SK-N-MC (cell line): ENCODE measurements around the gene KCNQ4.

ENCODE experiments used
- DNase-seq: peaks from one replicate; pipeline ENCODE4 v3.0.0-alpha.2; 2011; ENCODE audit warnings: low read depth, low spot score
- H3K27ac ChIP-seq: fragments of 200-600 bp; sonication (generic); 2 replicates; pipeline ENCODE4 v1.5.1; 2016; ENCODE audit warnings: mixed run types
- H3K36me3 ChIP-seq: fragments of 200-600 bp; sonication (generic); 2 replicates; pipeline ENCODE4 v1.6.1; 2017; ENCODE audit warnings: antibody characterized with exemption, low read length, mixed read lengths; ENCODE audit not compliant: insufficient read depth
- H3K4me3 ChIP-seq: fragments of 200-600 bp; sonication (generic); 2 replicates; pipeline ENCODE4 v1.5.1; 2016
- H3K9ac ChIP-seq: fragments of 200-600 bp; sonication (generic); 2 replicates; pipeline ENCODE4 v1.8.0; 2017; ENCODE audit warnings: mixed run types, mixed read lengths; ENCODE audit not compliant: insufficient read length
- H3K9me3 ChIP-seq: fragments of 200-600 bp; sonication (generic); 2 replicates; pipeline ENCODE4 v1.6.1; 2017; ENCODE audit warnings: low read depth, mild to moderate bottlenecking, antibody characterized with exemption, low read length, moderate library complexity, mixed read lengths
- EZH2 ChIP-seq: fragments of 200-600 bp; sonication (generic); IDR thresholded peaks from one replicate; pipeline ENCODE4 v1.6.1; 2017; ENCODE audit warnings: antibody characterized with exemption
- FOXP2 ChIP-seq: optimal IDR thresholded peaks from 2 replicates; pipeline ENCODE3; 2011; ENCODE audit warnings: mild to moderate bottlenecking, moderate library complexity; ENCODE audit not compliant: insufficient read depth; ENCODE audit errors: extremely low read length, control extremely low read depth
- POLR2AphosphoS5 ChIP-seq: IDR thresholded peaks from 2 replicates; pipeline ENCODE4 v1.6.1; 2012; ENCODE audit warnings: mild to moderate bottlenecking, low read depth, low read length, borderline replicate concordance

KCNQ4 gene

GRCh38 chr1:40786171-40786994, 2.8 kb downstream of the KCNQ4 start:
- H3K9ac ChIP-seq = no peak overlapping the region
- no peak for DNase-seq
- TF ChIP-seq POLR2AphosphoS5 = no peak
- TF ChIP-seq FOXP2 = no peak
- TF ChIP-seq EZH2 = no peak
- H3K4me3 ChIP-seq = no peak overlapping the region
- H3K27ac ChIP-seq = no peak overlapping the region
- no peaks in the 10 kb centered on the region for H3K9me3 ChIP-seq
- H3K36me3 ChIP-seq = no peaks in the 10 kb centered on the region

- Histone ChIP-seq H3K36me3 (no peaks in the 10 kb centered on the region), H3K9ac (no peak overlapping the region), H3K9me3 (no peaks in the 10 kb centered on the region), H3K27ac (no peak overlapping the region), H3K4me3 (no peak overlapping the region)
- TF ChIP-seq FOXP2 = no peak
- no peak for TF ChIP-seq POLR2AphosphoS5
- no peak for TF ChIP-seq EZH2
- DNase-seq = no peak
These were observed 3.6 kb downstream of the KCNQ4 start for GRCh38 chr1:40786995-40787705.

- Histone ChIP-seq H3K9ac (no peak overlapping the region), H3K27ac (no peak overlapping the region), H3K4me3 (no peak overlapping the region), H3K36me3 (no peaks in the 10 kb centered on the region), H3K9me3 (no peaks in the 10 kb centered on the region)
- no peak for DNase-seq
- TF ChIP-seq POLR2AphosphoS5 = no peak
- no peak for TF ChIP-seq FOXP2
- no peak for TF ChIP-seq EZH2
These were observed 4.4 kb downstream of the KCNQ4 start for GRCh38 chr1:40787737-40788560.

GRCh38 chr1:40788561-40789341, 5.2 kb downstream of the KCNQ4 start:
- Histone ChIP-seq H3K27ac (no peak overlapping the region), H3K9ac (no peak overlapping the region), H3K4me3 (no peak overlapping the region), H3K9me3 (no peaks in the 10 kb centered on the region), H3K36me3 (no peaks in the 10 kb centered on the region)
- TF ChIP-seq EZH2 (no peak), POLR2AphosphoS5 (no peak), FOXP2 (no peak)
- DNase-seq = no peak

- Histone ChIP-seq H3K9ac (no peak overlapping the region), H3K9me3 (no peaks in the 10 kb centered on the region), H3K36me3 (no peaks in the 10 kb centered on the region), H3K27ac (no peak overlapping the region), H3K4me3 (no peak overlapping the region)
- TF ChIP-seq POLR2AphosphoS5 (no peak), FOXP2 (no peak), EZH2 (no peak)
- no peak for DNase-seq
These were observed 5.7 kb downstream of the KCNQ4 start for GRCh38 chr1:40789342-40789598.

GRCh38 chr1:40789661-40790430, 6.3 kb downstream of the KCNQ4 start:
- DNase-seq = no peak
- Histone ChIP-seq H3K9ac (no peak overlapping the region), H3K9me3 (no peaks in the 10 kb centered on the region), H3K4me3 (no peak overlapping the region), H3K27ac (no peak overlapping the region), H3K36me3 (no peaks in the 10 kb centered on the region)
- TF ChIP-seq EZH2 = no peak
- no peak for TF ChIP-seq POLR2AphosphoS5

- no peak for DNase-seq
These were observed 8.4 kb downstream of the KCNQ4 start for GRCh38 chr1:40792036-40792435.

More at GRCh38 chr1:40792036-40792435, 8.4 kb downstream of the KCNQ4 start:
- TF ChIP-seq EZH2 (no peak), FOXP2 (no peak), POLR2AphosphoS5 (no peak)
- no peak overlapping the region for H3K9ac ChIP-seq
- H3K4me3 ChIP-seq = no peak overlapping the region
- no peaks in the 10 kb centered on the region for H3K36me3 ChIP-seq
- H3K27ac ChIP-seq = no peak overlapping the region
- H3K9me3 ChIP-seq = no peaks in the 10 kb centered on the region
